ENCODE data around the gene GPATCH2. TPM values are rescaled to one million over a fixed set of nuclear protein-coding genes. Genes with fewer than 3 reads are reported as not detected.

GPATCH2 gene
- total and polyA plus RNA-seq, 2 donors (not counting 1 experiment from before 2014, with no cell fraction given), result 4.7 to 14.7 TPM

DNA sequence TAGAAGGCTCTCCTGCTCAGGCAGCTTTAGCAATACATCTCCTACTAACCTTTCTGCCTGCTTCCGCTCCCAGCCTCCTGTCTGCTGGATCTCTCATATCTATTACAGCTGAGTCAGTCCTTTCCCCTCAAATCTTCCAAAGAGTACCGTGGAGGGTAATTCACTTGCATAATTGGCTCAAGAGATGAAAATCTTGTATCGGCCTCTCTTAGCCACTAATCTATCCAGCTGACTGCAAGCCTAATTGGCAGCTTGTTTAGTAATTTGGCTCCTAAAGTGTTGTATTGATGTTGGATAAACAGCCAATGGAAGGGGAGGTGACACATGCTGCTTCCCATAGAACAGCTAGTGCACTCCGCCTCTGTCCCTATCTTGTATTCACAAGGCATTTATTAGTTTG is 195.7 kb downstream of the GPATCH2 start:
- CTCF ChIA-PET, result no interaction called here
- intact Hi-C loops (cut with micrococcal nuclease), result no loop called here
- 100% methylated on average over 2 of the region's 4 CpGs for WGBS (ENCODE audit: insufficient coverage)
- no peak overlapping the region for H3K4me3 ChIP-seq (ENCODE audit: control extremely low read depth in 1 of 5, extremely low read depth in 1 of 5, insufficient read depth in 1 of 5, low read depth in 2 of 5, low read length in 4 of 5)
- no peaks in the 10 kb centered on the region for H3K27me3 Mint-ChIP-seq
- no peak overlapping the region for H3K4me2 ChIP-seq (replicated peaks; ENCODE audit: low read depth, low read length, poor library complexity, severe bottlenecking)
- TF ChIP-seq, protein P1, sequence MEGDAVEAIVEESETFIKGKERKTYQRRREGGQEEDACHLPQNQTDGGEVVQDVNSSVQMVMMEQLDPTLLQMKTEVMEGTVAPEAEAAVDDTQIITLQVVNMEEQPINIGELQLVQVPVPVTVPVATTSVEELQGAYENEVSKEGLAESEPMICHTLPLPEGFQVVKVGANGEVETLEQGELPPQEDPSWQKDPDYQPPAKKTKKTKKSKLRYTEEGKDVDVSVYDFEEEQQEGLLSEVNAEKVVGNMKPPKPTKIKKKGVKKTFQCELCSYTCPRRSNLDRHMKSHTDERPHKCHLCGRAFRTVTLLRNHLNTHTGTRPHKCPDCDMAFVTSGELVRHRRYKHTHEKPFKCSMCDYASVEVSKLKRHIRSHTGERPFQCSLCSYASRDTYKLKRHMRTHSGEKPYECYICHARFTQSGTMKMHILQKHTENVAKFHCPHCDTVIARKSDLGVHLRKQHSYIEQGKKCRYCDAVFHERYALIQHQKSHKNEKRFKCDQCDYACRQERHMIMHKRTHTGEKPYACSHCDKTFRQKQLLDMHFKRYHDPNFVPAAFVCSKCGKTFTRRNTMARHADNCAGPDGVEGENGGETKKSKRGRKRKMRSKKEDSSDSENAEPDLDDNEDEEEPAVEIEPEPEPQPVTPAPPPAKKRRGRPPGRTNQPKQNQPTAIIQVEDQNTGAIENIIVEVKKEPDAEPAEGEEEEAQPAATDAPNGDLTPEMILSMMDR (IDR thresholded peaks at IDR 0.05), result no peak
- no peak for TF ChIP-seq EZH2 (IDR thresholded peaks at IDR 0.05; ENCODE audit: borderline replicate concordance, insufficient read depth, low read depth, low read length, poor library complexity, severe bottlenecking)
- ATAC-seq (ENCODE audit: low read depth) (no peak), DNase-seq (no peak)
- no peak overlapping the region for H3K27ac ChIP-seq (ENCODE audit: low read length in 2 of 2)
- H3K4me3 Mint-ChIP-seq, result no peak overlapping the region
- no peaks in the 10 kb centered on the region for H3K4me1 ChIP-seq (ENCODE audit: control insufficient read depth in 2 of 2, insufficient read depth in 2 of 2, low read length in 2 of 2)
- no peak overlapping the region for H3K9ac ChIP-seq (ENCODE audit: low read length)
- POLR2A ChIA-PET, result no interaction called here
- no peaks in the 10 kb centered on the region for H4K20me1 ChIP-seq (ENCODE audit: control insufficient read depth, insufficient read depth, low read length, poor library complexity, severe bottlenecking)
- H3K27ac Mint-ChIP-seq, result no peak overlapping the region
- no peaks in the 10 kb centered on the region for H3K4me1 Mint-ChIP-seq
- H3K9me3 ChIP-seq (ENCODE audit: control extremely low read depth in 1 of 3, control insufficient read depth in 2 of 3, insufficient read depth in 1 of 3, low read length in 2 of 3), result no peaks in the 10 kb centered on the region
- H3K27me3 ChIP-seq (replicated peaks in 1 of 4; ENCODE audit: control extremely low read depth in 1 of 4, control insufficient read depth in 3 of 4, insufficient read depth in 4 of 4, low read length in 3 of 4), result no peaks in the 10 kb centered on the region
- no peaks in the 10 kb centered on the region for H3K9me3 Mint-ChIP-seq (ENCODE audit: insufficient read depth)
- H3K79me2 ChIP-seq (ENCODE audit: control insufficient read depth, insufficient read depth, low read length), result no peaks in the 10 kb centered on the region
- no peak overlapping the region for H2AFZ ChIP-seq (ENCODE audit: insufficient read depth, low read depth, low read length, poor library complexity, severe bottlenecking)
- H3K36me3 ChIP-seq (replicated peaks in 1 of 2; ENCODE audit: control extremely low read depth in 1 of 2, control insufficient read depth in 1 of 2, extremely low read depth in 1 of 2, insufficient read depth in 2 of 2, low read length in 1 of 2), result no peaks in the 10 kb centered on the region

- Histone ChIP-seq H3K4me1 (ENCODE audit: control insufficient read depth in 2 of 2, insufficient read depth in 2 of 2, low read length in 2 of 2) (no peaks in the 10 kb centered on the region), H3K27me3 (replicated peaks in 1 of 4; ENCODE audit: control extremely low read depth in 1 of 4, control insufficient read depth in 3 of 4, insufficient read depth in 4 of 4, low read length in 3 of 4) (no peaks in the 10 kb centered on the region), H3K4me3 (ENCODE audit: control extremely low read depth in 1 of 5, extremely low read depth in 1 of 5, insufficient read depth in 1 of 5, low read depth in 2 of 5, low read length in 4 of 5) (no peak overlapping the region), H3K9me3 (ENCODE audit: control extremely low read depth in 1 of 3, control insufficient read depth in 2 of 3, insufficient read depth in 1 of 3, low read length in 2 of 3) (no peaks in the 10 kb centered on the region), H3K9ac (ENCODE audit: low read length) (no peak overlapping the region), H4K20me1 (ENCODE audit: control insufficient read depth, insufficient read depth, low read length, poor library complexity, severe bottlenecking) (no peaks in the 10 kb centered on the region), H3K79me2 (ENCODE audit: control insufficient read depth, insufficient read depth, low read length) (no peaks in the 10 kb centered on the region), H3K4me2 (replicated peaks; ENCODE audit: low read depth, low read length, poor library complexity, severe bottlenecking) (no peak overlapping the region), H3K27ac (ENCODE audit: low read length in 2 of 2) (no peak overlapping the region), H3K36me3 (replicated peaks in 1 of 2; ENCODE audit: control extremely low read depth in 1 of 2, control insufficient read depth in 1 of 2, extremely low read depth in 1 of 2, insufficient read depth in 2 of 2, low read length in 1 of 2) (no peaks in the 10 kb centered on the region), H2AFZ (ENCODE audit: insufficient read depth, low read depth, low read length, poor library complexity, severe bottlenecking) (no peak overlapping the region)
- TF ChIP-seq, protein P1 (IDR thresholded peaks at IDR 0.05), result no peak
- TF ChIP-seq EZH2 (IDR thresholded peaks at IDR 0.05; ENCODE audit: borderline replicate concordance, insufficient read depth, low read depth, low read length, poor library complexity, severe bottlenecking), result no peak
- H3K27ac Mint-ChIP-seq, result no peak overlapping the region
- POLR2A ChIA-PET, result no interaction called here
- H3K4me1 Mint-ChIP-seq, result no peaks in the 10 kb centered on the region
- no peak overlapping the region for H3K4me3 Mint-ChIP-seq
- DNase-seq, result no peak
- CTCF ChIA-PET, result no interaction called here
- no peaks in the 10 kb centered on the region for H3K9me3 Mint-ChIP-seq (ENCODE audit: insufficient read depth)
- no peak for ATAC-seq (ENCODE audit: low read depth)
- no peaks in the 10 kb centered on the region for H3K27me3 Mint-ChIP-seq
- intact Hi-C loops (cut with micrococcal nuclease), result no loop called here
- WGBS (ENCODE audit: insufficient coverage), result no CpG with 5 or more reads among the region's 4 CpGs
Observed at GRCh38 chr1:217433664-217434063, 197.2 kb downstream of the GPATCH2 start.
